Measurements from ENCODE around the gene JAM3.

The JAM3 gene

GRCh38 chr11:134028368-134028920 lies 40.4 kb upstream of the JAM3 start:
- TF ChIP-seq NFIC (IDR thresholded peaks at IDR 0.05) (no peak), YY1 (IDR thresholded peaks at IDR 0.05; ENCODE audit: low read depth) (no peak), EGR1 (IDR thresholded peaks at IDR 0.05) (no peak), MAX (IDR thresholded peaks at IDR 0.05) (no peak), USF1 (IDR thresholded peaks at IDR 0.05) (no peak), CEBPB (IDR thresholded peaks at IDR 0.05) (no peak), CREB1 (IDR thresholded peaks at IDR 0.05; ENCODE audit: low read depth) (no peak), FOXM1 (IDR thresholded peaks at IDR 0.05; ENCODE audit: borderline replicate concordance, low read depth) (no peak), TAF1 (IDR thresholded peaks at IDR 0.05; ENCODE audit: low read depth) (no peak)

GRCh38 chr11:134030853-134031252 lies 38.0 kb upstream of the JAM3 start:
- no peak for TF ChIP-seq NFIC (IDR thresholded peaks at IDR 0.05)
- no peak for TF ChIP-seq CEBPB (IDR thresholded peaks at IDR 0.05)
- no peak for TF ChIP-seq USF1 (IDR thresholded peaks at IDR 0.05)
- TF ChIP-seq ZBTB7A (IDR thresholded peaks at IDR 0.05; ENCODE audit: low read depth), result no peak
- TF ChIP-seq CREB1 (IDR thresholded peaks at IDR 0.05; ENCODE audit: low read depth), result no peak
- TF ChIP-seq RAD21 (IDR thresholded peaks at IDR 0.05; ENCODE audit: low read depth), result no peak
- TF ChIP-seq TAF1 (IDR thresholded peaks at IDR 0.05; ENCODE audit: low read depth), result no peak
- TF ChIP-seq TEAD4 (IDR thresholded peaks at IDR 0.05), result no peak
- TF ChIP-seq EGR1 (IDR thresholded peaks at IDR 0.05), result no peak

- TF ChIP-seq FOXM1 (IDR thresholded peaks at IDR 0.05; ENCODE audit: borderline replicate concordance, low read depth), result no peak
- TF ChIP-seq CREB1 (IDR thresholded peaks at IDR 0.05; ENCODE audit: low read depth), result no peak
- no peak for TF ChIP-seq TCF12 (IDR thresholded peaks at IDR 0.05; ENCODE audit: low read depth)
- no peak for TF ChIP-seq TEAD4 (IDR thresholded peaks at IDR 0.05)
- no peak for TF ChIP-seq MAX (IDR thresholded peaks at IDR 0.05)
- TF ChIP-seq ZBTB7A (IDR thresholded peaks at IDR 0.05; ENCODE audit: low read depth), result no peak
- no peak for TF ChIP-seq TAF1 (IDR thresholded peaks at IDR 0.05; ENCODE audit: low read depth)
- TF ChIP-seq USF1 (IDR thresholded peaks at IDR 0.05), result no peak
- TF ChIP-seq YY1 (IDR thresholded peaks at IDR 0.05; ENCODE audit: low read depth), result no peak
- TF ChIP-seq EGR1 (IDR thresholded peaks at IDR 0.05), result no peak
- no peak for TF ChIP-seq EP300 (IDR thresholded peaks at IDR 0.05; ENCODE audit: borderline replicate concordance)
- no peak for TF ChIP-seq REST (IDR thresholded peaks at IDR 0.05; ENCODE audit: low read depth)
- TF ChIP-seq CEBPB (IDR thresholded peaks at IDR 0.05), result no peak
- TF ChIP-seq RAD21 (IDR thresholded peaks at IDR 0.05; ENCODE audit: low read depth), result no peak
These were observed 36.8 kb upstream of the JAM3 start for GRCh38 chr11:134032043-134032442.

GRCh38 chr11:134032501-134033091 lies 36.3 kb upstream of the JAM3 start:
- TF ChIP-seq TAF1 (IDR thresholded peaks at IDR 0.05; ENCODE audit: low read depth), result no peak
- TF ChIP-seq CREB1 (IDR thresholded peaks at IDR 0.05; ENCODE audit: low read depth), result no peak
- no peak for TF ChIP-seq ZBTB7A (IDR thresholded peaks at IDR 0.05; ENCODE audit: low read depth)
- TF ChIP-seq EP300 (IDR thresholded peaks at IDR 0.05; ENCODE audit: borderline replicate concordance), result no peak
- TF ChIP-seq NFIC (IDR thresholded peaks at IDR 0.05), result no peak
- TF ChIP-seq CEBPB (IDR thresholded peaks at IDR 0.05), result no peak
- no peak for TF ChIP-seq YY1 (IDR thresholded peaks at IDR 0.05; ENCODE audit: low read depth)
- TF ChIP-seq FOXM1 (IDR thresholded peaks at IDR 0.05; ENCODE audit: borderline replicate concordance, low read depth), result no peak
- no peak for TF ChIP-seq EGR1 (IDR thresholded peaks at IDR 0.05)
- no peak for TF ChIP-seq MAX (IDR thresholded peaks at IDR 0.05)
- no peak for TF ChIP-seq USF1 (IDR thresholded peaks at IDR 0.05)
- no peak for TF ChIP-seq RAD21 (IDR thresholded peaks at IDR 0.05; ENCODE audit: low read depth)
- no peak for TF ChIP-seq REST (IDR thresholded peaks at IDR 0.05; ENCODE audit: low read depth)
- no peak for TF ChIP-seq TEAD4 (IDR thresholded peaks at IDR 0.05)
- no peak for TF ChIP-seq TCF12 (IDR thresholded peaks at IDR 0.05; ENCODE audit: low read depth)
